ENCODE data around the gene STIM1.

The STIM1 gene

DNA sequence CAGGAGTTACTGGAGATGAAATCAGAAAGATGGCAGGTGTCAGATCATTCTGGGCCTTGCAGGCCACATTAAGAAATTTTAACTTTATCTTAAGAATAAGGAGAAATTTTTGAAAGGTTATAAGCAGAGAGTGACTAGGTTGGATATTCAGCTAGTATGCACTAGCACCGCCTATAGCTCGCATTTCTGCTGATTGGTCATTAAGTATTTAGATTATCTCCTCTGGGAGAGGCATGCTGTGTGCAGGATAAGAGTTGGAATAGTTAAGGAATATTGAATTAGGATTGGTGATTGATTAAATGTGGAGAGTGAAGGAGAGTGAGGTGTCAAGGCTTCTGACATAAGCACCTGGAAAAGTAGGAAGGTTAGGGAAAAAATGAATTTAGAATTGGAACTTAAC, 100.6 kb downstream of the STIM1 start:
- peak overlapping the region; percentile 25; the same call in 1 of the 2 replicates for H3K4me2 ChIP-seq (ENCODE audit: low read length)
- H3K9me2 ChIP-seq (replicated peaks; ENCODE audit: control insufficient read depth, low read length), result no peaks in the 10 kb centered on the region
- H3K4me1 ChIP-seq (ENCODE audit: control insufficient read depth, low read length), result peaks cover 25% of the 10 kb centered on the region
- no peaks in the 10 kb centered on the region for H3K36me3 ChIP-seq (ENCODE audit: control insufficient read depth, low read length)
- H3K27ac ChIP-seq (ENCODE audit: low read depth, low read length), result peak overlapping the region; percentile 31; the same call in 1 of the 2 replicates
- no peaks in the 10 kb centered on the region for H3K79me2 ChIP-seq (ENCODE audit: control insufficient read depth, low read length)
- H3F3A ChIP-seq (ENCODE audit: control insufficient read depth, insufficient read depth), result peaks cover 7% of the 10 kb centered on the region; the same call in 1 of the 2 replicates
- no peaks in the 10 kb centered on the region for H3K27me3 ChIP-seq (ENCODE audit: control insufficient read depth, low read length)
- TF ChIP-seq EZH2phosphoT487 (IDR thresholded peaks at IDR 0.05; ENCODE audit: borderline replicate concordance, low read length) (no peak), CTCF (IDR thresholded peaks at IDR 0.05; ENCODE audit: low read depth, low read length, poor library complexity, severe bottlenecking) (no peak)
- H4K20me1 ChIP-seq (ENCODE audit: control insufficient read depth, insufficient read depth, low read depth, low read length), result no peaks in the 10 kb centered on the region
- no peaks in the 10 kb centered on the region for H3K9me3 ChIP-seq (ENCODE audit: control insufficient read depth, insufficient read depth, low read length)
- no peak overlapping the region for H3K4me3 ChIP-seq (ENCODE audit: low read length)

DNA sequence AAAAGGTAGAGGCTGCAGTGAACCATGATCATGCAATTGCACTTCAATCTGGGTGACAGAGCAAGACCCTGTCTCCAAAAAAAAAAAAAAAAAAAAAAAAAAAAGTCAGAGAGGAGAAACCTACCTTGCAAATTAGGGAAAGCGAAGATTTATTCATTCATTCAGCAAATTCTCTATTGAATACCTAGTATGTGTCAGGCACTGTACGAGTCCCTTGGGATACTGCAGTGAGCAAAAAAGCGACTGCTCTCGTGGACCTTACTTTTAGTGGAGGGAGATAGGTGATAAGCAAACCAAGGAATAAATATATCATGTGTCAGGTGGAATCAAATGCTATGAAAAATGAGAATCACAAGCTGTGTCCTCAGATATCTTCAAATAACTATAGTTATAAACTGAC, 101.3 kb downstream of the STIM1 start:
- H3F3A ChIP-seq (ENCODE audit: control insufficient read depth, insufficient read depth), result peaks cover 7% of the 10 kb centered on the region; the same call in 1 of the 2 replicates
- TF ChIP-seq CTCF (IDR thresholded peaks at IDR 0.05; ENCODE audit: low read depth, low read length, poor library complexity, severe bottlenecking) (no peak), EZH2phosphoT487 (IDR thresholded peaks at IDR 0.05; ENCODE audit: borderline replicate concordance, low read length) (no peak)
- no peaks in the 10 kb centered on the region for H3K9me3 ChIP-seq (ENCODE audit: control insufficient read depth, insufficient read depth, low read length)
- H4K20me1 ChIP-seq (ENCODE audit: control insufficient read depth, insufficient read depth, low read depth, low read length), result no peaks in the 10 kb centered on the region
- H3K36me3 ChIP-seq (ENCODE audit: control insufficient read depth, low read length), result no peaks in the 10 kb centered on the region
- H3K9me2 ChIP-seq (replicated peaks; ENCODE audit: control insufficient read depth, low read length), result no peaks in the 10 kb centered on the region
- H3K79me2 ChIP-seq (ENCODE audit: control insufficient read depth, low read length), result no peaks in the 10 kb centered on the region
- no peak overlapping the region for H3K4me3 ChIP-seq (ENCODE audit: low read length)
- H3K27me3 ChIP-seq (ENCODE audit: control insufficient read depth, low read length), result no peaks in the 10 kb centered on the region
- no peak overlapping the region for H3K27ac ChIP-seq (ENCODE audit: low read depth, low read length)
- no peak overlapping the region for H3K4me2 ChIP-seq (ENCODE audit: low read length)
- H3K4me1 ChIP-seq (ENCODE audit: control insufficient read depth, low read length), result peaks cover 23% of the 10 kb centered on the region

GRCh38 chr11:3957437-3957836, 102.0 kb downstream of the STIM1 start:
- Histone ChIP-seq H3K27ac (ENCODE audit: low read depth, low read length) (no peak overlapping the region), H3K79me2 (ENCODE audit: control insufficient read depth, low read length) (no peaks in the 10 kb centered on the region)
- TF ChIP-seq CTCF (IDR thresholded peaks at IDR 0.05; ENCODE audit: low read depth, low read length, poor library complexity, severe bottlenecking) (no peak), EZH2phosphoT487 (IDR thresholded peaks at IDR 0.05; ENCODE audit: borderline replicate concordance, low read length) (no peak)

More at GRCh38 chr11:3957437-3957836, 102.0 kb downstream of the STIM1 start:
- no peaks in the 10 kb centered on the region for H4K20me1 ChIP-seq (ENCODE audit: control insufficient read depth, insufficient read depth, low read depth, low read length)
- peaks cover 7% of the 10 kb centered on the region; the same call in 1 of the 2 replicates for H3F3A ChIP-seq (ENCODE audit: control insufficient read depth, insufficient read depth)
- H3K4me3 ChIP-seq (ENCODE audit: low read length), result no peak overlapping the region
- H3K27me3 ChIP-seq (ENCODE audit: control insufficient read depth, low read length), result no peaks in the 10 kb centered on the region
- no peak overlapping the region for H3K4me2 ChIP-seq (ENCODE audit: low read length)
- H3K9me2 ChIP-seq (replicated peaks; ENCODE audit: control insufficient read depth, low read length), result no peaks in the 10 kb centered on the region
- H3K4me1 ChIP-seq (ENCODE audit: control insufficient read depth, low read length), result peaks cover 23% of the 10 kb centered on the region
- H3K36me3 ChIP-seq (ENCODE audit: control insufficient read depth, low read length), result no peaks in the 10 kb centered on the region
- H3K9me3 ChIP-seq (ENCODE audit: control insufficient read depth, insufficient read depth, low read length), result no peaks in the 10 kb centered on the region
